ENCODE measurements around the gene MAPK1IP1L.
A peak's percentile ranks its signal among the peaks of the same experiment; 100 is the strongest.
"Not testable (repeated sequence)": the region's sequence is repeated elsewhere in the genome, so short reads cannot be mapped to it uniquely, and the experiment has no call there.

MAPK1IP1L gene

GRCh38 chr14:55051423-55052268 lies at the start of gene MAPK1IP1L:
Gene MAPK1IP1L (plus strand): TSS chr14:55051647. CDS start chr14:55061684, 10,037 bp downstream.
- peak; percentile 83 for DNase-seq

DNA sequence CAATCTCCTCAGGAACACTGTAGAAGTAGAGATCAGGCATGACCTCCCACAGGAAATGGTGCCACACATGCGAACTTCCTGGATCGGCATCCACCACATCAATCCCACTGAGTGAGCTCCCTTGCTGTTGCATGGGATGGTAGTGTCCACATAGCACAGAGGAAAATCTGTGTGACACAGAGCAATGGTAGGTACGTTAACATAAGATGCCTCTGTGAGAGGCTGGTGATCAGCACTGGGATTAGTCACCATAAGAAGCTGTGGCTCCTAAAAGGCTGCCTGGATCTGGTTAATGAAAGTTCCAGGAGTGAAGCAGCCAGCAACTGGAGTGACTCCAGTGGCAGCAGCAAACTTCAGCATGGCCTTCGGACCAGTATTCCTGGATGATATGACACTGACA lies 46.4 kb upstream of the MAPK1IP1L start:
- no peak for DNase-seq

DNA sequence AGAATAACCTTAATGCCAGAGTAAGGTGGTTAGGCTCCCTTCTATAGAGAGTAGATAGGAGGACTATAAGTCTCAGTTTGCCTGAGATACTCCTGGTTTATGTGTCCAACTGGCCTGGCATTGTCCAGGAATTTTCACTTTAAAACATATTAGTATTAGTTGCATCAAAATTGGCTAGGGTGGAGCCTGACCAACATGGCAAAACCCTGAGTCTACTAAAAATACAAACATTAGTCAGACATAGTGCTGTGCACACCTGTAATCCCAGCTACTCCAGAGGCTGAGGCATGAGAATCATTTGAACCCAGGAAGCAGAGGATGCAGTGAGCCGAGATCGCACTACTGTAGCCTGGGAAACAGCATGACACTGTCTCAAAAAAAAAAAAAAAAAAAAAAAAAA lies 36.4 kb upstream of the MAPK1IP1L start:
- no peak for DNase-seq

- DNase-seq: no peak
These were observed 31.4 kb upstream of the MAPK1IP1L start for GRCh38 chr14:55019968-55020554.

DNA sequence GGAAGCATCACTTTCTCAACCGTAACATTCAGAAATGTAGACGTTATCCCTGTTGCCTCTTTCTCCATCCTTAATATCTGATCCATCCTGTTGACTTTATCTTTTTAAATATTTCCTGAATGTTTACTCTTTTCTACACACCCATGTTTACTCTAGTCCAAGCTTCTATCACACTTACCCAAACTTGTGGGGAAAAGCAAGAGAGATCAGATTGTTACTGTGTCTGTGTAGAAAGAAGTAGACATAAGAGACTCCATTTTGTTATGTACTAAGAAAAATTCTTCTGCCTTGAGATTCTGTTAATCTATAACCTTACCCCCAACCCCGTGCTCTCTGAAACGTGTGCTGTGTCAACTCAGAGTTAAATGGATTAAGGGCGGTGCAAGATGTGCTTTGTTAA lies 27.1 kb upstream of the MAPK1IP1L start:
- not testable (repeated sequence) for DNase-seq

DNA sequence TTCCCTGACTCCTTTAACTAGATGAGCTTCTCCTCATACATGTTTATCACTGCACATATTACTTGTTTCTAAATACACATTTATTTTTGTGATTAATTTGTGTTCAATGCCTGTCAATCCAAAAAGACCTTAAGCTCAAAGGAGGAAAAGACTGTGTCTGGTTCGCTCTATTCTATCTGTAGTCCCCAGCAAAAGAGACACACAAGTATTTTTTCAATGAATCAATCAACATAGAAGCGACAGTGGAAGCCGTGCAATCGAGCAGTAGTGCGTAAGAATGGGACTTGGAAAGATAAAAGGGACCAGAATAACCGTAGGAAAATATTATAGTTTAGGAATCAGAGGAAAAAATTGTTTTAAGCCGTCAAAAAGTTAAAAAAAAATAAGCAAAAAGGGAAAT lies 25.5 kb upstream of the MAPK1IP1L start:
- no peak for DNase-seq

DNA sequence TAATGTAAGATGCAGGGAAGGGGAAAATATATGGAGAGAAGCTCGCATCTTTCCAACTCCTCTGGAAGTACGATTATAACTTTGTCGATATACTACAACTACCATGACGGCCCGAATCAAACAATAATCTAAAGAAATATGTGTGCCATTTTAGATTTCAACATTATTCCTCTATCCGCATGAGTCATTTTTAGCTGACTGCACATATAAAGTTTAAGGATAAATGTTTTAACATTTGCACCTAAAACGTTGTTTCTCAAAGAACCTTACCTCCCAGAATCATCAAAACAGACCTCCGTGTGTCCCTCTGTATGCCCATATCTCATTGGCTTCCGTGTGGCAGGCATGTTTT lies 25.0 kb upstream of the MAPK1IP1L start:
- DNase-seq: no peak

DNA sequence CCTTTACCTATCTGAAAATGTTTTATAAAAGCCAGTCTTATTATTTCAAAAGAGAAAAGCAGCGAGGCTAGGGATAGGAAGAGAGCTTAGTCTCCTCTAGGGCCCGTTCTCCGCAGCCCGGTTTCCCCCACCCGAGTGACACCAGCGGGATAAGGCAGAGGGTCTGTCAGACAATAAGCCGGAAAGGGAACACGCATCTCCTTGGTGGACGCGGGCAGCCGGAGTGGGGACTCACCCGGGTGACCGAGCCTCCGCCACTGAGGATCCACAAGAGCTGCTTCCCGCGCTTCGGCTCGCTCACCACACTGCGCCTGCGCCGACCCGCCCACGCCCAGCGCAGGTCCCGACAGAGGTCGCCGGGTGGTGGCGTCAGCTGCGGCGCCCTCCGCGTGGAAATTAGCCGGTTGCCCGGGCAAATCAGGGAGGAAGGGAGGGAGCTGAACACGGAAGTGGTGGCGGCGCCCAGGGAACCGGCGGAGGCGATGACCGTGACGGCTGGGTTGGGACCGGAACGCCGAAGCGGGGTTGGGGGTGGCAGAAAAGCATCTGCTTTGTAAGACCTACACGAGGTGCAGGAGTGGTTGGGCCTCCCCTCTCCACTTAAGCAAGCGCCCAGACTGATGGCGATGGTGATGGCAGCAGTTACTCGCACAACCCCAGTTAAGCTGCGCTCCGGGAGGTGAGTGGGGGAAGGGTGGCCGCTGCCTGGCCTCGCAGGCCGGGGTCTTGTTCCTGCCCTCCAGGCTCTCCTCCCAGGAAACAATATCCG lies 24.5 kb upstream of the MAPK1IP1L start, which contains the start of the genes SOCS4 and WDHD1:
Gene SOCS4 (plus strand): TSS at position 444 of the 769 bp plus-strand sequence. CDS start 15,806 bp downstream, outside the sequence.
Gene WDHD1 (minus strand): TSS at position 307 of the 769 bp plus-strand sequence. CDS start 312 bp downstream, outside the sequence.
- peak; percentile 89 for DNase-seq

GRCh38 chr14:55028066-55028465 lies 23.4 kb upstream of the MAPK1IP1L start:
- no peak for DNase-seq

DNA sequence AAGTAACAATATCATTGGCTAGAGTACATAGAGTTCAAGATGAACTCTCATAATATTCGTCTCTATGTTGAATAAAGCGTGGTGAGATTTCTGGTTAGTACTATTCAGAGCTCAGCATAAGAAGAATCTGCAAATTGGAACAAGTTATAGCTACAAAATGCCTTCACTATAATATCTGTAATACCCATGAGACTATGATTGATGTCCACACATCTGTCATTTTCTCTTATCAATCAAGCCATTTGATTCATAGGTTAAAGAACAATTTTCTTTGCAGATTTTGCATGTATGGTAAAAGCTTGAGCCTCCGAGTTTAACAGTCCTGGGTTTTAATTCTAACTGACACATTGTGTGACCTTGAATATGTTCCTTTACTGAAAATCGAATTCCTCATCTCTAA lies 23.0 kb upstream of the MAPK1IP1L start:
- DNase-seq: no peak

DNA sequence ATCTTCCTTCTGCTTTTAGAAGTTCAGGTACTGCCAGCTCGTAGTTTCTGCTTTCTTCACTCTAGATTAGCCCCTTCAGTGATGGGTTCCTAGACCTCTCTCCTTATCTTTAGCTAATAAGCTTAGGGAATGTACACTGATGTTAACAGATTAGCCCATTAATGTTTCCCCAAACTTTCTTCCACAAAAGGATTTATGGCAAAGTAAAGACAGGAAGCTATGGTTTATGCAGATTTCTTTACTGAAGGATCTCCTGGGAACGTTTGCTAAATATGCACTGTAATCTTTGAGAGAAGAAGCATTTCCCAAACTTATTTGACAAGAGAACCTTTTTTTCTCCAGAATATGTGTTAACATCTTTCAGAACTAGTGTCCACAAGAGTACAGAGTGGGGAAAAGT lies 20.3 kb upstream of the MAPK1IP1L start:
- no peak for DNase-seq

DNA sequence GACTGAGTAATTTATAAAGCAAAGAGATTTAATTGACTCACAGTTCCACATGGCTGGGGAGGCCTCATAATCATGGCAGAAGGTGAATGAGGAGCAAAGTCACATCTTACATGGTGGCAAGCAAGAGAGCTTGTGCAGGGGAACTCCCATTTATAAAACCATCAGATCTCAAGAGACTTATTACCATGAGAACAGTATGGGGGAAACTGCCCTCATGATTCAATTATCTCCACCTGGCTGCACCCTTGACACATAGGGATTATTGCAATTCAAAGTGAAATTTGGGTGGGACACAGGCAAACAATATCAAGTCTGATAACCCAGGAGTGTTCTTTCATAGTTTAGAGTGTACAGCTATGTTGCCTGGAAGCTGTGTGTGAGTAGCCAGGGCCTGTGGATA lies 13.5 kb upstream of the MAPK1IP1L start:
- not testable (repeated sequence) for DNase-seq

DNA sequence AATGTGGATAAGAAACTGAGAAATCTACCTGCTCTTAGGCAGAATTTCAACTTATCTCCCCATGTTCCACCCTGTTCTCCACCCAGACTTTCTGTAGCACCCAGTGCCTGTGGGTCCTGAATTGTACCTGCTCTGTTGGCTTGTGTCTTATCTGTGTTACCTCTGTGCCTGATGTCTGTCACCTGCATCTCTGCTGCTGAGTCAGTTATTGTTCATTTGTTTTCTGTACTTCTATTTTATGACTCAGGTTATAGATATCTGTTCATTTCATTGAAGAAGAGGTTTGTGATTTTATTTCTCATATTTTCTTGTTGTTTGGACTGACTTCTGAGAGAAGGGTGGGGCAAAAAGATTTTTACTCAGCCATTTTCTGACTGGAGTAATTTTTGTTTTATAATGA lies 12.7 kb upstream of the MAPK1IP1L start:
- DNase-seq: no peak

- no peak for DNase-seq
These were observed 7.9 kb upstream of the MAPK1IP1L start for GRCh38 chr14:55043528-55043927.

DNA sequence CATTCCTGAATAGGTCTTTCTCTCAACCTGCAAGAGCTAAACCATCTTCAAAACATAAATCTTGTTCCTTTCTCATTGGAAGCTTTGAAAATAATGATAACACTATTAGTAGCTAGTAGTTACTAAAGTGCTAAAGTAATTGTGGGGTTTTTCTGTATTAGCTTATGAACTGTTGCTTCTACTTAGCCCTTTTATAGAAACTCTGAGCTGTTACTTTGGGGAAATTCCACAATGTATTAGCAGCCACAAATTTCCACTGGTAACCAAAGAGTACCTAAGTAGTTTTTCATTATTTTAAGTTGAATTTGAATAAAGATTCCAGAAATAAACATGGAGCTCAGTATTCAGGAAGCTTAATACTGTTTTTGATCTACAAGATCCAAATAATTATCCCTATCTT lies 6.4 kb upstream of the MAPK1IP1L start:
- no peak for DNase-seq

DNA sequence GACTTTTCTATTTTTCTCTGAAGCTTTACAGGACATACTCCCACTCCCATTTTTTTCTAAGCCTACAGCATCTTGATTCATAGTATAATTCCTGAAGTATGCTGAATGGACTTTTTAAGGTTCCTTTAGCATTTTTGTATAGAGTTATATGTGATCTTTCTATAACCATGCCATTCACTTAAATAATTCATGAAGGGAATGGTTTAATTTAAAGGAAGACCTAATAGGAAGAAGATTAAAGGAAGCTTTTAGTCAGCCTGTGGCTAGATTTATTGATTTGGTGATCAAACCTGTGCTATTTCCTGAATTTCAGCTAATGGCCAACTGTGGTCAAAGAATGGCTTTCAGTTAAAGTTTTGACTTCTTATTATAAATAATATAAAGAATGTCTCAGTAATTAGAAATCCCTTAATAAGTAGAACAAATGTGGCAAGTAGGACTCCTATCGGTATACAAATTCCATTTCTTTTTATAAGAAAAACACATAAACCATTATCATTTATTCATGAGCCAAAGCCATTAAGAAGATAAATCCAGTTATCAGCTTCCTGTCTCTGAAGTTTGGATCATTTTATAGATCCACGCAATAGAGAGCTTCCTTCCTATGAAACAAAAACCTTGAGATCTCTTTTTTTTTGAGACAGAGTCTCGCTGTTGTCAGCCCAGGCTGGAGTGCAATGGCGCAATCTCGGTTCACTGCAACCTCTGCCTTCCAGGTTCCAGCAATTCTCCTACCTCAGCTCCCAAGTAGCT lies 4.0 kb upstream of the MAPK1IP1L start:
- no peak for DNase-seq

GRCh38 chr14:55048900-55049436 lies 2.5 kb upstream of the MAPK1IP1L start:
- no peak for DNase-seq

DNA sequence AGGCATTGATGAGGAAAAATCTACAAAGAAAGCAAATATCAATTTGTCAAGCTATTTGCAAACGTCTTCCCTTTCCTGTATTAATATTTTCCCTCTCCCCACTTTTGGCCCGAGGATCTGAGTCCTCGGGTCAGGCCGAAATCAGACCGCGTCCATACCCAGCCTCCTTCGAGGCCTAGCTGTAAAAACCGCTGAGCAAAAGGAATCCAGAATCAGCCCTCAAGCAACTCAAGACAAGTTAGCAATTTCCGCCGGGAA lies 353 bp upstream of the MAPK1IP1L start:
- DNase-seq: no peak

DNA sequence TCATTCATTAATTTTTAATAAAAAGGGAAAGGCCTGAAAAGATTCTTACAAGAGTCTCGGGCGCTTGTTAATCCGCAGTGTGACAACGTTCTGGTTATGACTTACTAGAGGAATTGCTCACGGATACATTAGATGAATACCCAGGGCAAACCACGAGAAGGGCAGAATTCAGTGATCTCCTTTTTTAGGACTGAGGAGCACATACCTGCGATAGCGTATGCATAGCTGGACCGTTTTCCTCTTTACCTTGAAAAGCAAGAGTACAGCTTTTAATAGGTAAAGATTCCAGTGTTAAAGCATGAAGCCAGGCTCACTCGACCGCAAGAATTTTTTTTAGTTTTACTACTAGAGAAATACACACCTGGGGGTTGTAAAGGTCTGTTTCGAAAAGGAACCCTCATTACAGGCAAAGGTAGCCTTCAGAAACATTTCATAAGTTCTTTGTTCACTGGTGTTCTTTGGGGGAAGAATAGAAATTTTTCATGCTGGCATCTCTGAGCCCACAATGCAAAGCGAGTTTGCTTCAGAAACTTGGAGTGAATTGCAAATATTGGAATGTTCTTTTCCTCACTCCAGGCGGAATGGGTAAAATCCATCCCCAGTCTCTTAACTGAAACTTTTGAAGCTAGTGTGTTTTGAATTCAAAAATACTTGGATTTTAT lies 953 bp downstream of the MAPK1IP1L start:
- no peak for DNase-seq

DNA sequence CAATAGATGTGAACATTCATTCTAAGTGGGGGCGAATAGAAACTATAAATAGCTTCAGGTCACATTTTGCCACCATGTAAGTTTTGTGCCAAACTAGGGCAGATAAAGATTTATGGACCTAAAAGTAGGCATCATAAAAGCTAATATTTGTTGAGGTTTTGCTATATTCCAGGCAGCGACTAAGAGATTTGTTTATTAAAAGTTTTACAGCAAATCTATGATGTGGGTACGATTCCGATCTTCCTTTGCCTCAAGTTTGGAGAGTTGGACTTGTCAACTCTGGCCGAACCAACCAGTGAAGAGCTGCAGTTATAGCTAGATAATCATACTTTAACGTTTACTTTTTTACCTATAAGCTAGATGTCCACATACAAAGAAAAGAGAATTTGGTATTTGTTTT lies 1.6 kb downstream of the MAPK1IP1L start:
- no peak for DNase-seq

GRCh38 chr14:55053500-55053899 lies 2.1 kb downstream of the MAPK1IP1L start:
- DNase-seq: no peak

DNA sequence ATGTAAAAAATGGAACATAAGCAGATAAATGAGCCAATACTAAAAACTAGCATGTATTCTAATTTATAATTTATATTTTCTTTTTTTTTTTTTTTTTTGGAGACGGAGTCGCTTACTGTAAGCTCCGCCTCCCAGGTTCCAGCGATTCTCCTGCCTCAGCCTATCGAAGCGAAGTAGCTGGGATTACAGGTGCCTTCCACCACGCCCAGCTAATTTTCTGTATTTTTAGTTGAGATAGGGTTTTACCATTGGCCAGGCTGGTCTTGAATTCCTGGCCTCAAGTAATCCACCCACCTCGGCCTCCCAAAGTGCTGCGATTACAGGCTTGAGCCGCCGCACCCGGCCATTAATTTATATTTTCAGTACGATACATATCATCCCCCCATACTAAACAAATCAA lies 2.7 kb downstream of the MAPK1IP1L start:
- DNase-seq: no peak
